ENCODE results near the gene STT3B. TPM values are rescaled to one million over a fixed set of nuclear protein-coding genes. Genes with fewer than 3 reads are reported as not detected.
A peak's percentile ranks its signal among the peaks of the same experiment; 100 is the strongest.

The STT3B gene
- total RNA-seq, 1 donor from 2014 or later = 66.1 TPM

GRCh38 chr3:31530039-31530959 lies 2.4 kb upstream of the STT3B start:
- intact Hi-C loops (cut with micrococcal nuclease) = loop anchor here (5.0 to 10.0 kb wide), 7 partner anchors 402 to 1567 kb away; partner anchors contain the start of genes CMTM6, GLB1, OSBPL10 and TMPPE
- POLR2A ChIA-PET = interaction anchor here (0.9 to 1.1 kb wide), 2 partner anchors 13 to 123 kb away, joined by 3 to 4 read pairs; no protein-coding TSS in a partner anchor

GRCh38 chr3:31530960-31531335 lies 1.8 kb upstream of the STT3B start:
- Mint-ChIP-seq H3K36me3 (ENCODE audit: low read depth) (peaks cover 10% of the 10 kb centered on the region), H3K9me3 (no peaks in the 10 kb centered on the region), H3K4me1 (peaks cover 21% of the 10 kb centered on the region), H3K4me3 (no peak overlapping the region), H3K27ac (no peak overlapping the region), H3K27me3 (no peaks in the 10 kb centered on the region)
- intact Hi-C loops (cut with micrococcal nuclease) = loop anchor here (5.0 to 10.0 kb wide), 7 partner anchors 401 to 1566 kb away; partner anchors contain the start of genes CMTM6, GLB1, OSBPL10 and TMPPE
- TF ChIP-seq CTCF (IDR thresholded peaks at IDR 0.05) = no peak
- no peak for DNase-seq
- ChIA-PET CTCF (no interaction called here), POLR2A (interaction anchor here (0.7 to 1.9 kb wide), 6 partner anchors 13 to 1746 kb away, joined by 3 to 5 read pairs (median 4); no protein-coding TSS in a partner anchor)
- no peak for ATAC-seq (ENCODE audit: low read depth)

More at GRCh38 chr3:31530039-31530959, 2.4 kb upstream of the STT3B start:
- Mint-ChIP-seq H3K27me3 (no peaks in the 10 kb centered on the region), H3K4me3 (no peak overlapping the region), H3K9me3 (no peaks in the 10 kb centered on the region), H3K27ac (no peak overlapping the region), H3K4me1 (peaks cover 15% of the 10 kb centered on the region), H3K36me3 (ENCODE audit: low read depth) (peaks cover 10% of the 10 kb centered on the region)
- DNase-seq (no peak), ATAC-seq (ENCODE audit: low read depth) (no peak)
- CTCF ChIA-PET = no interaction called here
- TF ChIP-seq CTCF (IDR thresholded peaks at IDR 0.05) = no peak

- Mint-ChIP-seq H3K27ac (peak overlapping the region; percentile 99), H3K27me3 (no peaks in the 10 kb centered on the region), H3K4me1 (peaks cover 26% of the 10 kb centered on the region), H3K36me3 (ENCODE audit: low read depth) (peaks cover 10% of the 10 kb centered on the region), H3K4me3 (peak overlapping the region; percentile 96), H3K9me3 (no peaks in the 10 kb centered on the region)
- DNase-seq (no peak), ATAC-seq (ENCODE audit: low read depth) (no peak)
- TF ChIP-seq CTCF (IDR thresholded peaks at IDR 0.05) = no peak
- CTCF ChIA-PET = no interaction called here
- intact Hi-C loops (cut with micrococcal nuclease) = loop anchor here (5.0 to 10.0 kb wide), 7 partner anchors 401 to 1566 kb away; partner anchors contain the start of genes CMTM6, GLB1, OSBPL10 and TMPPE
- POLR2A ChIA-PET = interaction anchor here (0.7 to 2.1 kb wide), 13 partner anchors 11 to 1907 kb away, joined by 3 to 10 read pairs (median 4); partner anchors contain the start of genes DYNC1LI1, GPD1L and TGFBR2
Observed at GRCh38 chr3:31531452-31531991, 1.2 kb upstream of the STT3B start.

- Mint-ChIP-seq H3K27me3 (no peaks in the 10 kb centered on the region), H3K9me3 (no peaks in the 10 kb centered on the region), H3K27ac (peak overlapping the region; percentile 99), H3K4me1 (peaks cover 31% of the 10 kb centered on the region), H3K4me3 (peak overlapping the region; percentile 96), H3K36me3 (ENCODE audit: low read depth) (peaks cover 10% of the 10 kb centered on the region)
- no peak for TF ChIP-seq CTCF (IDR thresholded peaks at IDR 0.05)
- ATAC-seq (ENCODE audit: low read depth) (peak; percentile 84), DNase-seq (peak; percentile 97)
- POLR2A ChIA-PET = interaction anchor here (0.5 to 2.2 kb wide), 35 partner anchors 10 to 1909 kb away, joined by 3 to 15 read pairs (median 4); partner anchors contain the start of genes CMTM6, CMTM7, CNOT10 and CRTAP
- intact Hi-C loops (cut with micrococcal nuclease) = loop anchor here (1.0 to 10.0 kb wide), 16 partner anchors 41 to 1908 kb away; partner anchors contain the start of genes CMTM6, CNOT10, CRTAP and DYNC1LI1
- CTCF ChIA-PET = no interaction called here
Observed at GRCh38 chr3:31531992-31532586, 636 bp upstream of the STT3B start.

All from activated B cell treated with CpG ODN at 0.5 μM for 24 hours (primary cell).